LNCAP (cell line): ENCODE measurements around the gene ACSS2.

Experiments used
- CTCF ChIP-seq: fragments of 450-650 bp; IDR thresholded peaks from 2 replicates; pipeline ENCODE4 v1.5.1; 2017; ENCODE audit warnings: mild to moderate bottlenecking

The ACSS2 gene

GRCh38 chr20:34875642-34876405 lies 588 bp upstream of the ACSS2 start:
- TF ChIP-seq CTCF, result no peak; the same call in 1 of the 2 replicates

GRCh38 chr20:34880215-34880850 lies 3.9 kb downstream of the ACSS2 start:
- no peak for TF ChIP-seq CTCF

- TF ChIP-seq CTCF, result no peak
Observed at GRCh38 chr20:34881689-34882088, 5.3 kb downstream of the ACSS2 start.

- TF ChIP-seq CTCF, result no peak
Observed at GRCh38 chr20:34883087-34883688, 6.8 kb downstream of the ACSS2 start.

- no peak for TF ChIP-seq CTCF
Observed at GRCh38 chr20:34883809-34884208, 7.4 kb downstream of the ACSS2 start.

- TF ChIP-seq CTCF, result no peak
Observed at GRCh38 chr20:34884260-34884659, 7.8 kb downstream of the ACSS2 start.

- TF ChIP-seq CTCF, result no peak
Observed at GRCh38 chr20:34886122-34886521, 9.7 kb downstream of the ACSS2 start.
